Epithelial cell of prostate (primary cell): Measurements from ENCODE around the gene YIPF5.

ENCODE experiments used
- DNase-seq: peaks from one replicate; pipeline ENCODE4 v3.0.0-alpha.2; 2011; ENCODE audit warnings: low read depth, low spot score
- H3K27ac ChIP-seq: fragments of 450-650 bp; 2 replicates; pipeline ENCODE4 v1.5.1; 2017; ENCODE audit warnings: mild to moderate bottlenecking

Gene YIPF5

GRCh38 chr5:144130306-144130705 is 40.2 kb downstream of the YIPF5 start:
- no peak overlapping the region for H3K27ac ChIP-seq
- DNase-seq: no peak

- no peak overlapping the region for H3K27ac ChIP-seq
- no peak for DNase-seq
Measured at GRCh38 chr5:144128844-144129243, 41.6 kb downstream of the YIPF5 start.

GRCh38 chr5:144126707-144127106 is 43.8 kb downstream of the YIPF5 start:
- no peak overlapping the region for H3K27ac ChIP-seq
- DNase-seq: no peak

GRCh38 chr5:144125163-144125726 is 45.2 kb downstream of the YIPF5 start:
- no peak overlapping the region for H3K27ac ChIP-seq
- DNase-seq: no peak

GRCh38 chr5:144122641-144123040 is 47.8 kb downstream of the YIPF5 start:
- no peak overlapping the region for H3K27ac ChIP-seq

GRCh38 chr5:144122081-144122480 is 48.4 kb downstream of the YIPF5 start:
- DNase-seq: no peak
- H3K27ac ChIP-seq: no peak overlapping the region

More at GRCh38 chr5:144122641-144123040, 47.8 kb downstream of the YIPF5 start:
- no peak for DNase-seq

GRCh38 chr5:144121577-144121976 is 48.9 kb downstream of the YIPF5 start:
- no peak for DNase-seq
- no peak overlapping the region for H3K27ac ChIP-seq

- no peak for DNase-seq
- no peak overlapping the region for H3K27ac ChIP-seq
Measured at GRCh38 chr5:144120661-144121180, 49.7 kb downstream of the YIPF5 start.

- DNase-seq: no peak
- no peak overlapping the region for H3K27ac ChIP-seq
Measured at GRCh38 chr5:144117412-144117811, 53.0 kb downstream of the YIPF5 start.

GRCh38 chr5:144114571-144114970 is 55.9 kb downstream of the YIPF5 start:
- H3K27ac ChIP-seq: no peak overlapping the region
- DNase-seq: no peak
